HFFc6 (cell line): ENCODE results near the gene GMEB2. TPM values are rescaled to one million over a fixed set of nuclear protein-coding genes. Genes with fewer than 3 reads are reported as not detected.

Source experiments
- DNase-seq: peaks from one replicate; pipeline ENCODE4 v3.0.0-alpha.2; 2018
- H3K27ac Mint-ChIP-seq: 2 replicates; pipeline ENCODE4 v1.8.0; 2020; ENCODE audit warnings: mild to moderate bottlenecking, mixed read lengths
- H3K27me3 Mint-ChIP-seq: 2 replicates; pipeline ENCODE4 v1.8.0; 2021; ENCODE audit warnings: mild to moderate bottlenecking, moderate library complexity, mixed read lengths; ENCODE audit not compliant: insufficient read depth
- H3K36me3 Mint-ChIP-seq: 2 replicates; pipeline ENCODE4 v1.8.0; 2021; ENCODE audit warnings: low read depth, mixed read lengths
- H3K4me1 Mint-ChIP-seq: 2 replicates; pipeline ENCODE4 v1.8.0; 2020; ENCODE audit warnings: low read depth, mixed read lengths
- H3K4me3 Mint-ChIP-seq: 2 replicates; pipeline ENCODE4 v1.8.0; 2020; ENCODE audit warnings: mild to moderate bottlenecking, moderate library complexity, mixed read lengths
- H3K9me3 Mint-ChIP-seq: 2 replicates; pipeline ENCODE4 v1.8.0; 2020; ENCODE audit warnings: mild to moderate bottlenecking, mixed read lengths
- total RNA-seq, 6 experiments: library from RNA; stranded (reverse); fragmentation: NEBNext Ultra II Directional; extraction: Animal tissue kit (Norgen Biotek cat#: 25700); gene quantifications; 2 replicates in 1 of 6; 3 replicates in 5 of 6; pipeline ENCODE4 v1.2.3, GENCODE V29; 2021
- TF ChIP-seq, protein P1 (sequence below): fragments of 200-600 bp; sonication (generic); IDR thresholded peaks from 2 replicates; pipeline ENCODE4 v1.5.0; 2021; ENCODE audit warnings: antibody characterized with exemption, mild to moderate bottlenecking

Gene GMEB2
- total RNA-seq, 6 experiments from 2014 or later: 10.9 to 12.4 (median 12.0) TPM

DNA sequence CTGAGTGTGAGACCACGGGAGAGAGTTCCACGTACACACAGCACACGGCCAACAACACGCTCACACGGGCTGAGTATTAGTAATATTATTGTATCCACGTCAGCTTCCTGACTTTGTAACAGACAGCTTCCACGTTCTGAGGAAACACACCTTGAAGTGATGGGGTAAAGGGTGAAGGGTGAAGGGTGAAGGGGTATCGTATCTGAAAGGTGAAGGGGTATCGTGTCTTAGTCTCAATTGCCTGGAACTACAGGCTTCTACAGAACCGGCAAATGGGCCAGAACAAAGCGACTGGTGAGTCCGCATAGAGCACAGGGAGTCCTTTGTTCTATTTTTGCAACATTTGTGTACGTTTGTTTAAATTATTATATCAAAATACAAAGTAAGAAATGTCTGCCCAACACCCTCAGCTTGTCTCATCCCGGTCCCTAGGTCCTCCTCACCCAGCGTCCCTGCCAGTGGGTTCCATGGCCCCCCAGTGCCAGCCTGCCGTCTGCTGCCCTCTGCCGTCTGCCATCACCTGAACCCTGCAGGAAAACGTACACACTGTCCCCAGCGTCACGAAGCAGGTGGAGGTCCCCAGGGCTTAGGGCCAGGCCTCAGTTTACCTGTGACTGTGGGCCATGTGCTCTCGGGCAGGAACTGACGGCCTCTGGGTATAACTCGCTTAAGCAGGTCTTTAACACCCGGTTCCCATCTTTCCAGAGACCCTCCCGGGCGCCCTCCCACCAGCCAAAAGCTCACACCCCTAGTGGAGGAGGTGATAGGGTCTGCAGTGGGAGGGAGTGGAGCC is 48.5 kb downstream of the GMEB2 start:
- TF ChIP-seq, protein P1, sequence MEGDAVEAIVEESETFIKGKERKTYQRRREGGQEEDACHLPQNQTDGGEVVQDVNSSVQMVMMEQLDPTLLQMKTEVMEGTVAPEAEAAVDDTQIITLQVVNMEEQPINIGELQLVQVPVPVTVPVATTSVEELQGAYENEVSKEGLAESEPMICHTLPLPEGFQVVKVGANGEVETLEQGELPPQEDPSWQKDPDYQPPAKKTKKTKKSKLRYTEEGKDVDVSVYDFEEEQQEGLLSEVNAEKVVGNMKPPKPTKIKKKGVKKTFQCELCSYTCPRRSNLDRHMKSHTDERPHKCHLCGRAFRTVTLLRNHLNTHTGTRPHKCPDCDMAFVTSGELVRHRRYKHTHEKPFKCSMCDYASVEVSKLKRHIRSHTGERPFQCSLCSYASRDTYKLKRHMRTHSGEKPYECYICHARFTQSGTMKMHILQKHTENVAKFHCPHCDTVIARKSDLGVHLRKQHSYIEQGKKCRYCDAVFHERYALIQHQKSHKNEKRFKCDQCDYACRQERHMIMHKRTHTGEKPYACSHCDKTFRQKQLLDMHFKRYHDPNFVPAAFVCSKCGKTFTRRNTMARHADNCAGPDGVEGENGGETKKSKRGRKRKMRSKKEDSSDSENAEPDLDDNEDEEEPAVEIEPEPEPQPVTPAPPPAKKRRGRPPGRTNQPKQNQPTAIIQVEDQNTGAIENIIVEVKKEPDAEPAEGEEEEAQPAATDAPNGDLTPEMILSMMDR: no peak
- no peaks in the 10 kb centered on the region for H3K9me3 Mint-ChIP-seq
- no peak overlapping the region for H3K4me3 Mint-ChIP-seq
- DNase-seq: no peak
- peaks cover 17% of the 10 kb centered on the region for H3K4me1 Mint-ChIP-seq
- no peak overlapping the region for H3K27ac Mint-ChIP-seq
- H3K36me3 Mint-ChIP-seq: no peaks in the 10 kb centered on the region
- H3K27me3 Mint-ChIP-seq: peaks cover 15% of the 10 kb centered on the region; the same call in 1 of the 2 replicates

DNA sequence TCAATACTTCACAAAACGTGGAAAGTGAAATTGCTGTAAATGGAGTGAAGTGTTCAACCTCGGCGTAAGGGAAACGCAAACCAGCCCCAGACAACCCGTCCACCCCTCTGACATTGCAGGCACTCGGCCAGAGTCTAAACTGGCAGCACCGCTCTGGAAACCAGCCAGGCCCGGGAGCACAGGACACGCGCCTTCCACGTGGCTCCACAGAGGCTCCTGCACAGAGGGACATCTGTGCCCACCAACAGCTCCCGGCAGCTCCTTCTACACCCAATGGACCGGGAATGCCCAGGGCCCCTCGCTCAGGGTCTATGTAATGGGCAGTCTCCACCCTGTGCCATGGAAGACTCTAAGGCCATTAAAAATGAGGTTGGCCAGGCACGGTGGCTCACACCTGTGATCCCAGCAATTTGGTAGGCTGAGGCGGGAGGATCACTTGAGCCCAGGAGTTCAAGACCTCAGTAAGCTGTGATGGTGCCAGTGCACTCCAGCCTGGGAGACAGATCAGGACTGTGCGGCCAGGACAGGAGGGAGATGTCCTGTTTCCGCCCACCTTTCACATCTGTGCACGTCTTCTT is 49.5 kb downstream of the GMEB2 start:
- Mint-ChIP-seq H3K9me3 (no peaks in the 10 kb centered on the region), H3K27me3 (peaks cover 12% of the 10 kb centered on the region; the same call in 1 of the 2 replicates), H3K4me3 (no peak overlapping the region), H3K27ac (no peak overlapping the region), H3K4me1 (peaks cover 17% of the 10 kb centered on the region), H3K36me3 (no peaks in the 10 kb centered on the region)
- DNase-seq: no peak
- TF ChIP-seq, protein P1: no peak

DNA sequence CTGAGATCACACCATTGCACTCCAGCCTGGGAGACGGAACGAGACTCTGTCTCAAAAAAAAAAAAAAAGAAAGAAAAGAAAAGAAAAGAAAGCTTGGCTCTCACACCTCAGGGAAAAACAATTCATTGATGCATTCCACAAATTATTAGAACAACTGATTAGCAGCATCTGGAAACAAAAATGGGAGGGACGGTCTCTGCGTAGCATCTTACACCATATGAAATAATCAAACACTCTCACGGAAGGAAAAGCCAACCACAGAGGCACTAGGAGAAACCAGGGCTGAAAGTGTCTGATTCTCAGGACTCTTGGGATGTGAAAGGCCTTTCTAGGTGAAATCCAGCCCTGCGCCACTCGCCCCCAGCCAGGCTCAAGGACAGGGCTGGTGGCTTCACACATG is 50.6 kb downstream of the GMEB2 start:
- Mint-ChIP-seq H3K27me3 (peaks cover 9% of the 10 kb centered on the region; the same call in 1 of the 2 replicates), H3K9me3 (no peaks in the 10 kb centered on the region), H3K36me3 (no peaks in the 10 kb centered on the region), H3K4me3 (peak overlapping the region; percentile 36), H3K4me1 (peaks cover 17% of the 10 kb centered on the region), H3K27ac (peak overlapping the region; percentile 33)
- TF ChIP-seq, protein P1: no peak
- DNase-seq: no peak

DNA sequence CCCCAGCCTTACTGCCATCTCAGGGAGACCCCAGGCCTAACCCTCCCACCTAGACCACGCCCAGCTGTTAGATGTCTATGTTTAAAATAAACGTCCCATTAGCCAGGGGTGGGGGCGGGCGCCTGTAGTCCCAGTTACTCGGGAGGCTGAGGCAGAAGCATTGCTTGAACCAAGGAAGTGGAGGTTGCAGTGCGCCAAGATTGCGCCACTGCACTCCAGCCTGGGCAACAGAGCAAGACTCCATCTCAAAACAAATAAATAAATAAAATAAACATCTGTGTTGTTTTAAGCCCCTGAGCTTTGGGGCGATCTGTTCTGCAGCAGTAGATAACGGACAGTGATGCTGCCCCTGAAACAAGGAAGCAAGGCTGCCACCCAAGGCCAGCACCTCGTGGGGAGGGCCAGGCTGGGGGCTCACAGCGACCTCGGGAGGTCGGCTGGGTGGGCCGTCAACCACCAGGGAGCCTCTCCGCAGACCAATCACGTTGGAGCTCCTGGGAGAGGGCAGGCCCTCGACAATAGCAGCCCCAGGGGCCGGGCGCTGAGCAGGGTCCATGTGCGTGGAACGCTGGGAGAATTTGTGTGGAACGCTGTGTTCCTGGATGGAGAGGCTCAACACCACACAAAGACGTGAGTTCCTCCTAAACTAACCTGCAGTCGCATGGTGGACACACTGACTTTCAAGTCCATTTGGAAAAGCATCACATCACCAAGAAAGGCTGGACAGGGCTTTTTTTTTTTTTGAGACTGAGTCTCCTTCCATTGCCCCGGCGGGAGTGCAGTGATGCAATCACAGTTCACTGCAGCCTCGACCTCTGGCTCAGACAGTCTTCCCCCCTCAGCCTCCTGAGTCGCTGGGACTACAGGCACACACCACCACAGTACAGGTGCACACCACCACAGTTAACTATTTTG is 51.8 kb downstream of the GMEB2 start:
- Mint-ChIP-seq H3K27ac (peak overlapping the region; percentile 68), H3K36me3 (no peaks in the 10 kb centered on the region), H3K4me3 (peak overlapping the region; percentile 22), H3K27me3 (peaks cover 9% of the 10 kb centered on the region; the same call in 1 of the 2 replicates), H3K4me1 (peaks cover 17% of the 10 kb centered on the region), H3K9me3 (no peaks in the 10 kb centered on the region)
- TF ChIP-seq, protein P1: no peak
- DNase-seq: no peak

DNA sequence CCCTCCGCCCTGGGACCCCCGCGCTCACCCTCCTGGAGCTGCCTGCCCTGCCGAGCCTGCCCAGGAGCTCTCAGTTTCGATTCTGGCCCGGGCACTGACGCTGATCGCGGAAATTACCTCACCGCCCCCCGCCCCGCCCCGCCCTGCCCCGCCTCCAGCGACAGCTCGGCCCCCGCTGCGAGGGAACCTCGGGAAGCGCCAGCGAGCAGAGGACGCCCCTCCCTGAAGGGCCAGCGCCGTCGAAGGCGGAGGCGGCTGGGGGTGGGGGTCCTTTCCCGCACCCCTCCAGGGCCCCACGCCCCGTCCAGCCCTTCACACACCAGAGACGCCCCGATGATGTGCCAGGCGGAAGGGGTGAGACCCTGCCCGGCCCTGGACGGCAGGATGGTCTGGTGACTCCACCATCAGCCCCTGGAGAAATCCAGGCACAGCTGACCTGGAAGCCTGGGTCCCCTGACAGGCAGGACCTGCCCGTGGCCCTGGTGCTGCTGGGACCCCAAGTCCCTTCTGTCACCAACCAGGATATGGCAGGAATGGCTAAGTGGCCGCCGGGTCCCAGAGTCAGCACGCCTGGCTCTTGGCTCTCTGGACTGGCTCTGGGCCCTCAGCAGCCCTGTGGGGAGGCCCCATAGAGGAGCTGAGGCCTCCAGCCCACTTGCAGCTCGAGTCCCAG is 52.6 kb downstream of the GMEB2 start, which contains the start of gene HELZ2:
HELZ2 (minus strand) TSS at position 84 of the 673 bp plus-strand sequence. CDS start 1,854 bp downstream, outside the sequence.
- DNase-seq: peak; percentile 38
- H3K27me3 Mint-ChIP-seq: peaks cover 8% of the 10 kb centered on the region; the same call in 1 of the 2 replicates
- TF ChIP-seq, protein P1: no peak

More for the DNA sequence above, 52.6 kb downstream of the GMEB2 start, which contains the start of gene HELZ2:
- peak within 1 kb of the TSS; percentile 73 for H3K27ac Mint-ChIP-seq
- no peaks in the 10 kb centered on the region for H3K9me3 Mint-ChIP-seq
- H3K4me3 Mint-ChIP-seq: peak within 1 kb of the TSS; percentile 88
- no peaks in the 10 kb centered on the region for H3K36me3 Mint-ChIP-seq
- H3K4me1 Mint-ChIP-seq: peaks cover 17% of the 10 kb centered on the region
